AG04450 (cell line): ENCODE data around the gene DNM1. TPM values are rescaled to one million over a fixed set of nuclear protein-coding genes. Genes with fewer than 3 reads are reported as not detected.

Experiments used
- CTCF ChIA-PET: fragments of 300-600, 350-600 bp; formaldehyde crosslinking; extraction: SDS; loops from one replicate; lab custom pipeline; 2022; ENCODE audit warnings: antibody characterized with exemption, inconsistent platforms; lab: Charles Lee
- POLR2A ChIA-PET: fragments of 350-600 bp; formaldehyde crosslinking; extraction: SDS; loops from one replicate; lab custom pipeline; 2021; ENCODE audit warnings: antibody characterized with exemption, inconsistent platforms; lab: Yijun Ruan, JAX
- DNase-seq: peaks from one replicate; pipeline ENCODE4 v3.0.0-alpha.2; 2011; ENCODE audit warnings: low read depth, low spot score
- H3K27ac ChIP-seq: one replicate; pipeline ENCODE4 v1.5.1; 2012; ENCODE audit warnings: low read depth, low read length, control low read depth
- H3K27me3 ChIP-seq: one replicate; pipeline ENCODE4 v1.6.0; 2012; ENCODE audit warnings: low read length; ENCODE audit not compliant: control insufficient read depth, insufficient read depth
- H3K4me3 ChIP-seq: 2 replicates; pipeline ENCODE4 v1.5.1; 2011; ENCODE audit warnings: mild to moderate bottlenecking, low read depth, low read length, control low read depth
- H3K9me3 ChIP-seq: 2 replicates; pipeline ENCODE4 v1.5.1; 2012; ENCODE audit warnings: low read length; ENCODE audit not compliant: control insufficient read depth, insufficient read depth
- CTCF ChIP-seq: IDR thresholded peaks from 2 replicates; pipeline ENCODE4 v1.5.1; 2011; ENCODE audit warnings: low read depth, low read length, control low read depth, inconsistent platforms
- polyA plus RNA-seq: library from polyadenylated mRNA; depleted of rRNA; stranded (reverse); fragments of >200 nt; gene quantifications from 2 replicates; pipeline ENCODE4 v1.2.3, GENCODE V29; 2011

Gene DNM1
- polyA plus RNA-seq, 1 experiment, result 12.0 TPM

- ChIA-PET CTCF (no interaction called here), POLR2A (no interaction called here)
- Histone ChIP-seq H3K27me3 (no peaks in the 10 kb centered on the region), H3K4me3 (no peak overlapping the region), H3K9me3 (no peaks in the 10 kb centered on the region; the same call in 1 of the 2 replicates), H3K27ac (no peak overlapping the region)
- TF ChIP-seq CTCF, result no peak
- no peak for DNase-seq
These were observed 40.1 kb upstream of the DNM1 start for GRCh38 chr9:128163027-128163515.

GRCh38 chr9:128163523-128164306 is 39.5 kb upstream of the DNM1 start:
- Histone ChIP-seq H3K4me3 (no peak overlapping the region), H3K27ac (no peak overlapping the region), H3K27me3 (no peaks in the 10 kb centered on the region), H3K9me3 (no peaks in the 10 kb centered on the region; the same call in 1 of the 2 replicates)
- no peak for DNase-seq
- no peak for TF ChIP-seq CTCF
- CTCF ChIA-PET, result no interaction called here
- POLR2A ChIA-PET, result no interaction called here

GRCh38 chr9:128164307-128164885 is 38.8 kb upstream of the DNM1 start:
- no peak for TF ChIP-seq CTCF
- H3K4me3 ChIP-seq, result no peak overlapping the region
- ChIA-PET CTCF (no interaction called here), POLR2A (no interaction called here)
- no peaks in the 10 kb centered on the region; the same call in 1 of the 2 replicates for H3K9me3 ChIP-seq
- no peaks in the 10 kb centered on the region for H3K27me3 ChIP-seq
- no peak overlapping the region for H3K27ac ChIP-seq
- no peak for DNase-seq

GRCh38 chr9:128166169-128166568 is 37.0 kb upstream of the DNM1 start:
- DNase-seq, result no peak
- TF ChIP-seq CTCF, result no peak
- H3K9me3 ChIP-seq, result no peaks in the 10 kb centered on the region
- H3K27ac ChIP-seq, result no peak overlapping the region
- ChIA-PET POLR2A (no interaction called here), CTCF (no interaction called here)
- H3K4me3 ChIP-seq, result no peak overlapping the region
- no peaks in the 10 kb centered on the region for H3K27me3 ChIP-seq

- Histone ChIP-seq H3K27me3 (no peaks in the 10 kb centered on the region), H3K27ac (no peak overlapping the region), H3K4me3 (no peak overlapping the region), H3K9me3 (no peaks in the 10 kb centered on the region)
- ChIA-PET CTCF (no interaction called here), POLR2A (interaction anchor here (0.6 kb wide), 1 partner anchor 32 kb away, joined by 6 read pairs; no protein-coding TSS in a partner anchor)
- TF ChIP-seq CTCF, result no peak
- DNase-seq, result no peak
These were observed 36.0 kb upstream of the DNM1 start for GRCh38 chr9:128167209-128167608.
